Hippocampal formation (tissue), 2 donors: ENCODE measurements around the gene NMNAT3.

Experiments used
- DNase-seq, 2 donors: peaks; one replicate each; lab custom pipeline; 2025; lab: John Stamatoyannopoulos, UW

The NMNAT3 gene

GRCh38 chr3:139677388-139678155 is at the start of gene NMNAT3:
TSS of gene NMNAT3 (minus strand) at chr3:139677972. CDS start at chr3:139627724, 50,248 bp downstream.
- DNase-seq: peak; percentile 75 to 79

GRCh38 chr3:139721370-139721769 is 43.6 kb upstream of the NMNAT3 start:
- DNase-seq: no peak

- DNase-seq: peak in 1 of 2 donors; percentile 2
Observed at GRCh38 chr3:139718415-139718814, 40.6 kb upstream of the NMNAT3 start.

- no peak for DNase-seq
Observed at GRCh38 chr3:139716908-139717485, 39.2 kb upstream of the NMNAT3 start.

- no peak for DNase-seq
Observed at GRCh38 chr3:139715743-139716360, 38.1 kb upstream of the NMNAT3 start.

GRCh38 chr3:139715166-139715565 is 37.4 kb upstream of the NMNAT3 start:
- DNase-seq: no peak

GRCh38 chr3:139710212-139710611 is 32.4 kb upstream of the NMNAT3 start:
- no peak for DNase-seq

- no peak for DNase-seq
Observed at GRCh38 chr3:139705631-139706030, 27.9 kb upstream of the NMNAT3 start.

- no peak for DNase-seq
Observed at GRCh38 chr3:139696314-139696604, 18.5 kb upstream of the NMNAT3 start.

GRCh38 chr3:139695426-139696313 is 17.9 kb upstream of the NMNAT3 start:
- DNase-seq: no peak

GRCh38 chr3:139695007-139695406 is 17.2 kb upstream of the NMNAT3 start:
- no peak for DNase-seq

GRCh38 chr3:139694542-139694941 is 16.8 kb upstream of the NMNAT3 start:
- no peak for DNase-seq

GRCh38 chr3:139691619-139692018 is 13.8 kb upstream of the NMNAT3 start:
- no peak for DNase-seq

GRCh38 chr3:139689708-139690228 is 12.0 kb upstream of the NMNAT3 start:
- no peak for DNase-seq

- no peak for DNase-seq
Observed at GRCh38 chr3:139689122-139689521, 11.3 kb upstream of the NMNAT3 start.

GRCh38 chr3:139687431-139687830 is 9.7 kb upstream of the NMNAT3 start:
- no peak for DNase-seq

- DNase-seq: no peak
Observed at GRCh38 chr3:139686624-139687023, 8.9 kb upstream of the NMNAT3 start.

- no peak for DNase-seq
Observed at GRCh38 chr3:139686206-139686605, 8.4 kb upstream of the NMNAT3 start.

- no peak for DNase-seq
Observed at GRCh38 chr3:139679220-139679775, 1.5 kb upstream of the NMNAT3 start.

GRCh38 chr3:139676632-139677387 is 962 bp downstream of the NMNAT3 start:
- DNase-seq: no peak

GRCh38 chr3:139676108-139676507 is 1.7 kb downstream of the NMNAT3 start:
- DNase-seq: no peak
